Activated T-helper 1 cell treated with Interleukin-2 at 50 U/mL for 16 hours (primary cell): ENCODE measurements around the gene ASPM.
"Not testable (repeated sequence)": the region's sequence is repeated elsewhere in the genome, so short reads cannot be mapped to it uniquely, and the experiment has no call there.

Experiments
- DNase-seq: peaks from one replicate; pipeline ENCODE4 v3.0.0-alpha.2; 2020; ENCODE audit warnings: low read depth

ASPM gene

DNA sequence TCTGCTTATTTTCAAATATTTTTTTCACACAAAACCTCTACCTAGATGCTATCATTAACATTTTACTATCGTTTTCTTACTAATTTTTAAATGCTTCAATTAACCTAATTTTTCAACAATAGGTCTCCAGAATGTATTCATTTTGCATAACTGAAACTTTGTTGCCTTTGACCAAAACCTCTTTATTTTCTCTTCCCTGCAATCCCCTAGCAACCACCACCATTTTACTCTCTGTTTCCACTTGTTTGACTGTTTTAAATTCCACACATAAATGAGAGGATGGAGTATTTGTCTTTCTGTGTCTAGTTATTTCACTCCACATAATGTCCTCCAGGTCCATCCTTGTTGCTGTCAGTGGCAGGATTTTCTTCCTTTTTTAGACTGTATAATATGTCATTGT, 69.9 kb downstream of the ASPM start:
- DNase-seq: no peak

DNA sequence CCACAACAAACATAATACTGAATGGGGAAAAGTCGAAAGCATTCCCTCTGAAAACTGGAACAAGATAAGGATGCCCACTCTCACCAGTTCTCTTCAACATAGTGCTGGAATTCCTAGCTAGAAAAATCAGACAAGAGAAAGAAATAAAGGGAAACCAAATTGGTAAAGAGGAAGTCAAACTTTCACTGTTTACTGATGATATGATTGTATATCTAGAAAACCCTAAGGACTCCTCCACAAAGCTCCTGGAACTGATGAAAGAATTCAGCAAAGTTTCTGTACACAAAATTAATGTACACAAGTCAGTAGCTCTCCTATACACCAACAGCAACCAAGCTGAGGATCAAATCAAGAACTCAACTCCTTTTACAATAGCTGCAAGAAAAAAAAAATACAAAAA, 72.5 kb downstream of the ASPM start:
- DNase-seq: no peak

DNA sequence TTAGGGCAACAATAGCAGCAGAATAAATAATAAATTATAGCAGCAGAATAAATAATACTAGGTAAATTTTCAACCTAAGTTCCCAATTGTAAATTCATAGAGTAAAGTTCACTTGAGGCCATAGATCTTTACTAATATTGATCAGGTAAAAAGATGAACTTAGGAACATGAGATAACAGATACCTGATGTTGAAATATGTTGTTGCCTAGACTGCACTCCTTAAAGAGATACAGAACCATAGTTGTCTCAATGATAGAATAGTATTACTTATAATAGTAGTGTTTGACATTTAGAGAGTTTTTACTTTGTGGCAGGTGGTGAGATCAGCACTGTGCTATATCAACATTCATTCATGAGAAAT, 79.0 kb downstream of the ASPM start:
- no peak for DNase-seq

DNA sequence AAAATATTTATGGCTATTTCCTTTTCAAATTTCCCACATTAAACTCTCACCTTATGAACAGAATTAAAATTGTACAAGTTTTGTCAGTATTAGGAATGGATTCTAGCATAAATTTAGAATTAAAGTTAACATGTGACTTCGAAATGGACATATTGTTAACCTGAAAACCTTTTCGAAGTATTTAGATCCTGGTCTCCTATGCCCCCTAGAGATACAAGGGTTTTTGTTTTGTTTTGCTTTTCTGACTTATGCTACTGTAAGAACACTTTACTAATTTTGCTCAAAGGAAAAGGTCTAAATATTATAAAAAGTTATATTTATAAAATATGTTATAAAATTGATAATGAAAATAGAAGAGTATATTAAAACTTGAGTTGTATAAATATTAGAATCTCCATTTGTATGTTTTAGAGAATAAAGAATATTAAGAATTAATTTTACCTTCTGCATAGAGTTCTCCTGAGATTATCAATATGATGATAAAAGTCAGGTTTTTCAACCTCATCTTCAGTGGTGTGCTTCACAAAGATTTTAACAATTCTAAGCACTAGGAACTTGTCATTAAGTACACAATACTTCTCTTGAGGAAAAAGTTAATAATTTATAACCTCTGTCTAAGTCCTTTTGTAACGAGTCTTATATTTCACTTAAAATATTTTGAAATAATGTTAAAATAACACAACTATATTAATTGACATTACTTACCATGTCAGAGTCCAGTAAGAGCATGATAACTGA, 79.6 kb downstream of the ASPM start, which contains the start of gene F13B:
Gene F13B (minus strand): TSS at position 542 of the 738 bp plus-strand sequence. CDS start 37 bp downstream, at position 505.
- no peak for DNase-seq

DNA sequence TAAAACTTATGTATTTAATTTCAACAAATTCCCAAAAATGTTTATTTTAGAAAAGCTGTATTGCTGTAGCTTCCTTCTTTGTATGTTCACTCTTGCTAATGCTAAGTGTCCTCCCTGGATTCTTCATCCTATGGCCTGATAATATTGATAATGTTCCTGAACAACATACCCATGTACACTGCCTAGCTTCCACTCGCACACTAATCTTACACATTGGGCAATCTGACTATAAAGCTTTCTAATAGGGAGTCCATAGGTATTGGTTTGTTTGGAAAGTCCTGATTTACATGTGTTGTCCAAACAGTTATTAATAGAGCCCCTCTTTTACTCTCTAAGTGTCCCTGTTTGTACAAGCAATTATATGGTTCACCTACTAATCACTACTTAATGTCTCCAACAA, 80.2 kb downstream of the ASPM start:
- DNase-seq: no peak

DNA sequence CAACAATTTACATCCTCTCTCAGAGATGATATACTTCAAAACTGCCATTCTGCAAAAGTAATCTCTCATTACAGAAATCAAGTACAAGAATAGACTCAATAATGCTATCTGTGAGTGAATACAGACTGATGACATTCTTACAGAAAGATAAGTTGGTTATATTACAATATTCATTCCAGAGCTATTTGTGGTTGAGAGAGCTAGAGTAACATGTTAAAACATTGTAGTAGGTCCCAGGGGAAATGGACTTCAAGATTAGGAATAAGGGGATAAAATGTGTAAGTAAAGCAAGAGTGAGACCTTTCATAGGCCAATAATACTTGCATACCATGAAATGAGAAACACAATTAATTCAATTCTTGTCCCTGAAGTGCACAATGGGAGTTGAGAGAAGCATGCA, 80.9 kb downstream of the ASPM start:
- DNase-seq: no peak

DNA sequence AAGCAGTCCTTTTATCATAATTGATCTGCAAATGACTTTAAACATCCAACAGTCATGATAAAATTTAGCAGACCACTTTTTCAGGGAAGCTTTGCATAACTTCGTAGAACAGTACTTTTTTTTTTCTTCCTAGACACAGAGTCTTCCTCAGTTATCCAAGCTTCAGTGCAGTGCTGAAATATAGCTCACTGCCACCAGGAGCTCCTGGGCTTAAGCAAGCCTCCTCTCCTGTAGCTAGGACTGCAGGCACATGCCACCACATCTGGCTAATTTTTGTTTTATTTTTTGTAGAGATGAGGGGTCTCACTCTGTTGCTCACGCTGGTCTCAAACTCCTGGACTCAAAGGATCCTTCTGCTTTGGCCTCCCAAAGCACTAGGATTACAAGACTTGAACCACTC, 83.3 kb downstream of the ASPM start:
- no peak for DNase-seq

DNA sequence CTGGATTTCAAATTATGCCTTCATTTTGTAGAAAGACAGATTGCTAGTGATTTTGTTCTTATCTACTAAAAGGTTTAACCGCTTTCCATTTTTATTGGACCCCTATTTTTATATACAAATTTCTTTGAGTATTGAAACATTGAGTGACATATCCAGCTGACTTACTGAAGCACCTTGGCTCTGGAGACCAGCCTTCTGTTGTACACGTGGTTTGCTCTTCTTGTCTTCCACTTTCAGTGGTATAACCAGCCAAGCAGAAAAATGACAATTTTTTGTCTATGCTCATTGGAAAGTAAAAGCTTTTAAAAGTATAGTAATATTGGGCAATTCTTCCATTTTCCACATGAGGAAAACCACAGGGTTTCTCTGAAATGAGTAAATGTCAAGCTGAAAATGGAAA, 83.8 kb downstream of the ASPM start:
- DNase-seq: no peak

DNA sequence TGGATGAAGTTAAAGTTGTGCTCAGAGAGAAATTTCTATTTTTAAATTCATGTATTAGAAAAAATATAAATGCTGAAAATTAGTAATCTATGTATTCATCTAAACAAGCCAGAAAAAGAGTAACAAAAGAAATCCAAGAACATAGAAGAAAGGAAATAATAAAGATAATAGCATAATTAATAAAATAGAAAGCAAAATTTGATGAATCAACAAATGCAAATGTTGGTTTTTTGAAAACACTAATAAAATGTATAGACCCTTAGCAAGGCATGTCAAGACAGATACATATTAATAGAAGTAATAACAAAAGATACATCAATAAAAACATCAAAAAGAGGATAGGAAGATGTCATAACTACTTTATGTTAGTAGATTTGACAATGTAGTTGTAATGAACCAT, 97.4 kb downstream of the ASPM start:
- no peak for DNase-seq

DNA sequence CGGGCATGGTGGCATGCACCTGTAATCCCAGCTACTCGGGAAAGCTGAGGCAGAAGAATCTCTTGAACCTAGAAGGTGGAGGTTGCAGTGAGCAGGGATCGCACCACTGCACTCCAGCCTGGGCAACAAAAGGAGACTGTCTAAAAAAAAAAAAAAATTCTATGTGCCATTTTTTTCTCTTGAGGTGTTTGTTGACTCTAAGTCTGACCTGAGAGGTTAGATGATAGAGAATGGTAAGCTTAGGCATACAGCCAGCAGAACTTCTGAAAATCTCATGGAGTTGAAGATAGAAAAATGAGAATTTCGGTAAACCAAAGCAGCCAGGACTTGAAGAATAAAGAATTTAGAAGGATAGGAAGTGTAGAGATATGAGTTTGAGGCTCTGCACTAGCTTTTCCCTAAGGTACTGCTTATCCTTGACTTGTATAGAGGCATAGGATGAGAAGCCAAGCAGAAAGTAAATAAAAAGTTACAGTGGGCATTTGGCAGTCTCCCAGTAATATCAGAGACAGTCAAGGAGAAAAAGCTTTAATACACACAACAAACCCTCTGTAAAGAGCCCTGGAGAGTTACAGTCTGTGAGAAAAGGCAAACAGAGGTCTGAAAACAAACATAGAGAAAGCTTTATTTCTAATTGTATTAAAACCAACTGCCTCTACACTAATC, 103.7 kb downstream of the ASPM start:
- no peak for DNase-seq

DNA sequence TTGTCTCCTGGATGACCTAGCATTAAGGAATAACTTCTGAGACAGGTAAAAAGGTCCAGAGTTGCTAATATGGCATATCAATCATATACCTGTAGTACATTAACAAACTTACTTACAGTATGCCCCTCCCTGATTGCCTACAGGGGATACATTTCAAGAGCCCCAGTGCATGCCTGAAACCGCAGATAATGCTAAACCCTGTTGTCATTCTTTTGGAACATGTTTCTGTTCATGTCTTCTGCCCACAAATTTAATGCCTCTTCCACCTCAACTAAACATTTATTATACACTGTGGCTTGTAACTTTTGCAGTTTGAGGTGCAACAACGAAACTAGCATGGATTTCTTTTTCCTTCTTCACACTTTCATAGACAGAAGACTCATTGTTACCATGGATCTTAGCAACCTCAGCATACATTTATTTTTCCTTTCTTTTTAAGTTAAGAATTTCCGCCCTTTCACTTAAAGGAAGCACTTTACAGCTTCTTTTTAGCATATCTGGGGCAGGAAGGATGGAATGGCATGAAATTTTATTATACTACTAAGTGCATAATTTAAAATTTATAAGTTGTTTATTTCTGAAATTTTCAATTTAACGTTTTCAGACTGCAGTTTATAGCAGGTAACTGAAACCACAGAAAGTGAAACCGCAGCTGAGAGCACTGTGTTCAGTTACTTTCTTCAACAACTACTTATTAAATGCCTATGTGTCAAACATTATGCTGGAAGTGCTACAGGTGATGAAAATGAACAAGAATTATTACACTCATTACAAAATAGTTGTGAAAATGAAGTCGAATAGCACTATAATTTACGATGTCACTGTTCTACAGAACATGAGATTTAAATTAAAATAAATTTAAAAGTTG, 104.7 kb downstream of the ASPM start:
- no peak for DNase-seq

DNA sequence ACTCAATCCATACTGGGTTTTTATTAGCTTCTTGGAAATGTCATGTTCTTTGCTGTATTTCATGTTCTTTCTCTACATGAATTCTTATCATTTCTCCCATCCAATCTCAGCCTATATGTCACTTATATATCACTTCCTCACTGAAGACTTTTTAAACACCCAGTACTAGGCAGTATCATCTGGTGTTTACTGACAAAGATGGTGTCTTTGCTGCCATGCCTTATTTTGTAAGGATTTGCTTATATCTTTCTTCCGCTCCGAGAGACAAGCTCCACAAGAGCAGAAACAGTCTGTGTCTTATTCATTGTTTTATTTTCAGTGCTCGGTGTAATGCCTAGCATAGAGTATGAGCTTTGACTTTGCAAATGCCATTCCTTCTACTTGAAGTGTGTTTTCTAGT, 109.6 kb downstream of the ASPM start:
- no peak for DNase-seq

DNA sequence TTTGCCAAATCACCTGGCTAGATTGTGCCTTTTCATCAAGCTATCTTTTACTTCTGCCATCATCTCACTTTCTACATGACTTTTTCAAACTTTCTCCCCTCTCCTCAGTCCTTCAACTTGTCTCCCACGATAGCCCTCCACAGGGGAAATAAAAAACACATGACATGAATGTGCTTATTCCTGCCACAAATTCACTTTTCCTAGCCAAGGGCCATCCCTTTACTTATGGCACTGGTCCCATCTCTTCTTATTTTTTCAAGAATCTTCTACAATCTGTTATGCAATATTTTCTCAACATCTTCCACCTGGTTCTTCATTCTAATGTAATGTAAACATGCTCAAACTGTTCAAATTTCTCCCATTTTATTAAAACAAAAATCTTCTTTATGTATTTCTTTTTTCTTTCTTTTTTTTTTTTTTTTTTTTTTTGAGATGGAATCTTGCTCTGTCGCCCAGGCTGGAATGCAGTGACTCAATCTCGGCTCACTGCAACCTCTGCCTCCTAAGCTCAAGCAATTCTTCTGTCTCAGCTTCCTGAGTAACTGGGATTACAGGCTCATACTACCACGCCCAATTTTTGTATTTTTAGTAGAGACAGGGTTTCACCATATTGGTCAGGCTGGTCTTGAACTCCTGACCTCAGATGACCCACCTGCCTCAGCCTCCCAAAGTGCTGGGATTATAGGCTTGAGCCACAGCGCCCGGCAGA, 111.7 kb downstream of the ASPM start:
- not testable (repeated sequence) for DNase-seq
